ENCODE data around the gene PDAP1.

DNA sequence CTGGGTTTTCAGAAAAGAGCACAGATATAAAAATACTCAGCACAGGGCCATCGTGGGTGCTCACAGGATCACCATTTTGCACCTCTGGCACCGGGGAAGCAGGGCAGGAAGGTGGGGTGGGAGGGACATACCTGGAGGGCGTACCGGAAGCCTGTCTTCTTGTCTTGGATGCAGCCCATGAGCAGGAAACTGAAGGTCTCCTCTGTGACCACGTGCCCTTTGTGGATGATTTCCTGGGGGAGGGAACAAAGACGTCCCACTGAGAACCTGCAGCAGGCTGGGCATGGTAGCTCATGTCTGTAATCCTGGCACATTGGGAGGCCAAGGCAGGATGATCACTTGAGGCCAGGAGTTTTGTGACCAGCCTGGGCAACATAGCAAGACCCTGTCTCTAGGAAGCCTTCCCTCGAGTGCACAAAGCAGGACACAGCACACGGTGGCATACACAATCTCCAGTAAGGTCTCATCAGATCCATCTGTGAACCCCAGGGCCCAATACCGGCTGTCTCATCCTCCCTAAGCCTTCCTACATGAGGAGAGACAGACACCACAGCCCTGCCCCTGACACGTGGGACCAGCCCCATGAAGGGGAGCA lies 20.7 kb upstream of the PDAP1 start:
- TF ChIP-seq, protein P1, sequence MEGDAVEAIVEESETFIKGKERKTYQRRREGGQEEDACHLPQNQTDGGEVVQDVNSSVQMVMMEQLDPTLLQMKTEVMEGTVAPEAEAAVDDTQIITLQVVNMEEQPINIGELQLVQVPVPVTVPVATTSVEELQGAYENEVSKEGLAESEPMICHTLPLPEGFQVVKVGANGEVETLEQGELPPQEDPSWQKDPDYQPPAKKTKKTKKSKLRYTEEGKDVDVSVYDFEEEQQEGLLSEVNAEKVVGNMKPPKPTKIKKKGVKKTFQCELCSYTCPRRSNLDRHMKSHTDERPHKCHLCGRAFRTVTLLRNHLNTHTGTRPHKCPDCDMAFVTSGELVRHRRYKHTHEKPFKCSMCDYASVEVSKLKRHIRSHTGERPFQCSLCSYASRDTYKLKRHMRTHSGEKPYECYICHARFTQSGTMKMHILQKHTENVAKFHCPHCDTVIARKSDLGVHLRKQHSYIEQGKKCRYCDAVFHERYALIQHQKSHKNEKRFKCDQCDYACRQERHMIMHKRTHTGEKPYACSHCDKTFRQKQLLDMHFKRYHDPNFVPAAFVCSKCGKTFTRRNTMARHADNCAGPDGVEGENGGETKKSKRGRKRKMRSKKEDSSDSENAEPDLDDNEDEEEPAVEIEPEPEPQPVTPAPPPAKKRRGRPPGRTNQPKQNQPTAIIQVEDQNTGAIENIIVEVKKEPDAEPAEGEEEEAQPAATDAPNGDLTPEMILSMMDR (IDR thresholded peaks at IDR 0.05), result no peak
- no peak for TF ChIP-seq POLR2AphosphoS5 (IDR thresholded peaks at IDR 0.05)
- TF ChIP-seq POLR2A (IDR thresholded peaks at IDR 0.05), result no peak

Measured in prostate gland (tissue), 2 donors.